ENCODE results near the gene GGA3.
A peak's percentile ranks its signal among the peaks of the same experiment; 100 is the strongest.
"Not testable (repeated sequence)": the region's sequence is repeated elsewhere in the genome, so short reads cannot be mapped to it uniquely, and the experiment has no call there.

GGA3 gene

GRCh38 chr17:75261336-75262111 lies at the start of gene GGA3, which contains the start of gene MRPS7:
TSS of gene GGA3 (minus strand) at chr17:75261606. CDS start at chr17:75261587, 19 bp downstream.
TSS of gene MRPS7 (plus strand) at chr17:75261879. CDS start at chr17:75261901, 22 bp downstream.
- peak; percentile 91 for DNase-seq

- no peak for DNase-seq
These were observed 47.6 kb upstream of the GGA3 start for GRCh38 chr17:75308732-75309629.

GRCh38 chr17:75307957-75308731 lies 46.7 kb upstream of the GGA3 start:
- DNase-seq = no peak

GRCh38 chr17:75301502-75302206 lies 40.2 kb upstream of the GGA3 start:
- no peak for DNase-seq

- DNase-seq = no peak
These were observed 39.6 kb upstream of the GGA3 start for GRCh38 chr17:75301049-75301448.

- DNase-seq = no peak
These were observed 38.9 kb upstream of the GGA3 start for GRCh38 chr17:75300280-75300679.

- no peak for DNase-seq
These were observed 34.1 kb upstream of the GGA3 start for GRCh38 chr17:75295201-75296158.

- not testable (repeated sequence) for DNase-seq
These were observed 31.5 kb upstream of the GGA3 start for GRCh38 chr17:75292810-75293448.

GRCh38 chr17:75289832-75290337 lies 28.5 kb upstream of the GGA3 start:
- DNase-seq = peak; percentile 38

GRCh38 chr17:75289115-75289831 lies 27.9 kb upstream of the GGA3 start, which contains the start of gene SLC25A19:
TSS of gene SLC25A19 (minus strand) at chr17:75289433. CDS start at chr17:75286764, 2,669 bp downstream.
- peak; percentile 100 for DNase-seq

GRCh38 chr17:75288770-75289114 lies 27.3 kb upstream of the GGA3 start:
- peak; percentile 61 for DNase-seq

GRCh38 chr17:75288359-75288758 lies 27.0 kb upstream of the GGA3 start:
- no peak for DNase-seq

GRCh38 chr17:75287221-75287620 lies 25.8 kb upstream of the GGA3 start:
- no peak for DNase-seq

- DNase-seq = no peak
These were observed 23.7 kb upstream of the GGA3 start for GRCh38 chr17:75285123-75285522.

GRCh38 chr17:75280189-75280588 lies 18.8 kb upstream of the GGA3 start:
- not testable (repeated sequence) for DNase-seq

GRCh38 chr17:75277664-75278071 lies 16.3 kb upstream of the GGA3 start:
- no peak for DNase-seq

GRCh38 chr17:75273977-75274708 lies 12.7 kb upstream of the GGA3 start:
- DNase-seq = no peak

- DNase-seq = no peak
These were observed 11.4 kb upstream of the GGA3 start for GRCh38 chr17:75272848-75273184.
